SK-N-SH (cell line): ENCODE measurements around the gene PTPRC. TPM values are rescaled to one million over a fixed set of nuclear protein-coding genes. Genes with fewer than 3 reads are reported as not detected.
A peak's percentile ranks its signal among the peaks of the same experiment; 100 is the strongest.

ENCODE experiments used
- CTCF ChIA-PET: fragments of 300-600, 350-600 bp; formaldehyde crosslinking; extraction: SDS; loops from one replicate; lab custom pipeline; 2021; lab: Yijun Ruan, JAX
- POLR2A ChIA-PET: fragments of 350-600 bp; sonication (Branson Sonifier 250); formaldehyde crosslinking; extraction: SDS; loops from one replicate; lab custom pipeline; 2020; ENCODE audit warnings: antibody characterized with exemption, inconsistent platforms; lab: Yijun Ruan, JAX
- DNase-seq: peaks from one replicate; pipeline ENCODE4 v3.0.0; 2012
- H2AFZ ChIP-seq: fragments of 200-600 bp; sonication (generic); 2 replicates; pipeline ENCODE4 v1.8.1; 2016; ENCODE audit warnings: antibody characterized with exemption, mild to moderate bottlenecking, low read depth
- H3F3A ChIP-seq: fragments of 200-600 bp; sonication (generic); replicated peaks from 2 replicates; pipeline ENCODE3; 2016; ENCODE audit warnings: antibody characterized with exemption, mild to moderate bottlenecking; ENCODE audit not compliant: insufficient read depth
- H3K27ac ChIP-seq, 2 experiments: fragments of 200-500 bp in 1 of 2; fragments of 200-600 bp in 1 of 2; sonication (Bioruptor generic) in 1 of 2; sonication (generic), shearing (Covaris generic) in 1 of 2; 2 replicates each; pipeline versions ENCODE4 v1.5.1 to v1.6.1; 2014 to 2016; ENCODE audit warnings: low read depth in 2 of 2, inconsistent platforms in 1 of 2, low read length in 1 of 2, mild to moderate bottlenecking in 1 of 2, mixed read lengths in 1 of 2
- H3K27me3 ChIP-seq: fragments of 200-600 bp; sonication (generic), shearing (Covaris generic); 2 replicates; pipeline ENCODE4 v1.6.1; 2016; ENCODE audit warnings: mixed run types; ENCODE audit not compliant: insufficient read depth
- H3K36me3 ChIP-seq, 2 experiments: fragments of 200-500 bp in 1 of 2; fragments of 200-600 bp in 1 of 2; sonication (Bioruptor generic) in 1 of 2; sonication (generic) in 1 of 2; replicated peaks in 1 of 2; 2 replicates each; pipeline versions ENCODE3 to v1.5.1; 2014 to 2016; ENCODE audit warnings: low read length in 1 of 2, mild to moderate bottlenecking in 1 of 2; ENCODE audit not compliant: insufficient read depth in 2 of 2, control insufficient read depth in 1 of 2
- H3K4me1 ChIP-seq, 2 experiments: fragments of 200-500 bp in 1 of 2; fragments of 200-600 bp in 1 of 2; sonication (Bioruptor generic) in 1 of 2; sonication (generic), shearing (Covaris generic) in 1 of 2; 2 replicates each; pipeline versions ENCODE4 v1.5.1 to v1.6.1; 2014 to 2016; ENCODE audit warnings: low read depth in 1 of 2, low read length in 1 of 2, mixed run types in 1 of 2; ENCODE audit not compliant: insufficient read depth in 2 of 2, control insufficient read depth in 1 of 2
- H3K4me2 ChIP-seq: fragments of 200-600 bp; sonication (generic), shearing (Covaris generic); 2 replicates; pipeline ENCODE4 v1.6.1; 2017; ENCODE audit warnings: mixed run types
- H3K4me3 ChIP-seq, 2 experiments: fragments of 200-500 bp in 1 of 2; fragments of 200-600 bp in 1 of 2; sonication (Bioruptor generic) in 1 of 2; sonication (generic), shearing (Covaris generic) in 1 of 2; 2 replicates each; pipeline versions ENCODE4 v1.5.1 to v1.8.1; 2014 to 2016; ENCODE audit warnings: low read depth in 2 of 2, inconsistent platforms in 1 of 2, low read length in 1 of 2, mild to moderate bottlenecking in 1 of 2, mixed read lengths in 1 of 2, moderate library complexity in 1 of 2
- H3K79me2 ChIP-seq: fragments of 200-600 bp; sonication (generic); 2 replicates; pipeline ENCODE4 v1.8.1; 2017; ENCODE audit warnings: mild to moderate bottlenecking; ENCODE audit not compliant: insufficient read depth
- H3K9ac ChIP-seq: fragments of 200-600 bp; sonication (generic); 2 replicates; pipeline ENCODE4 v1.6.1; 2017; ENCODE audit warnings: mixed run types
- H3K9me2 ChIP-seq: fragments of 200-600 bp; sonication (generic); 2 replicates; pipeline ENCODE4 v1.6.1; 2017; ENCODE audit warnings: mixed run types
- H3K9me3 ChIP-seq: fragments of 200-600 bp; sonication (generic); 2 replicates; pipeline ENCODE4 v1.6.1; 2017; ENCODE audit warnings: mixed run types, mild to moderate bottlenecking, moderate library complexity
- H4K20me1 ChIP-seq: fragments of 200-600 bp; sonication (generic); 2 replicates; pipeline ENCODE4 v1.6.1; 2017; ENCODE audit warnings: mild to moderate bottlenecking, mixed run types; ENCODE audit not compliant: insufficient read depth
- CHD2 ChIP-seq: fragments of 150-350 bp; IDR thresholded peaks from 2 replicates; pipeline ENCODE4 v1.6.1; 2018; ENCODE audit warnings: low read length; ENCODE audit not compliant: partially characterized antibody
- EP300 ChIP-seq, 2 experiments: IDR thresholded peaks; 2 replicates each; pipeline versions ENCODE4 v1.4.0 to v1.6.1; 2012; ENCODE audit warnings: borderline replicate concordance in 1 of 2, low read depth in 1 of 2, low read length in 1 of 2
- EZH2phosphoT487 ChIP-seq: fragments of 200-600 bp; sonication (generic); IDR thresholded peaks from 2 replicates; pipeline ENCODE4 v1.6.1; 2017; ENCODE audit warnings: low read depth, mixed run types, mild to moderate bottlenecking, antibody characterized with exemption, moderate library complexity, borderline replicate concordance
- FOSL2 ChIP-seq: IDR thresholded peaks from 2 replicates; pipeline ENCODE4 v1.4.0; 2012; ENCODE audit warnings: low read depth, mild to moderate bottlenecking, moderate library complexity, borderline replicate concordance
- GABPA ChIP-seq: IDR thresholded peaks from 2 replicates; pipeline ENCODE4 v1.4.0; 2012; ENCODE audit warnings: low read depth, mild to moderate bottlenecking
- GATA2 ChIP-seq: sonication (generic); formaldehyde crosslinking; IDR thresholded peaks from 2 replicates; pipeline ENCODE4 v1.5.0; 2020; ENCODE audit warnings: mild to moderate bottlenecking, missing genetic modification reagents
- JUND ChIP-seq: IDR thresholded peaks from 2 replicates; pipeline ENCODE4 v1.4.0; 2012
- MEF2A ChIP-seq: IDR thresholded peaks from 2 replicates; pipeline ENCODE4 v1.4.0; 2012; ENCODE audit warnings: low read depth, borderline replicate concordance
- MXI1 ChIP-seq: IDR thresholded peaks from 2 replicates; pipeline ENCODE4 v1.6.1; 2012; ENCODE audit warnings: mild to moderate bottlenecking, low read depth, low read length, improper control_type of control experiment
- NFIC ChIP-seq: IDR thresholded peaks from 2 replicates; pipeline ENCODE4 v1.4.0; 2012; ENCODE audit warnings: borderline replicate concordance
- NRF1 ChIP-seq: IDR thresholded peaks from 2 replicates; pipeline ENCODE4 v1.6.1; 2012; ENCODE audit warnings: low read depth, mild to moderate bottlenecking, low read length
- RAD21 ChIP-seq: IDR thresholded peaks from 2 replicates; pipeline ENCODE4 v1.6.1; 2012; ENCODE audit warnings: mild to moderate bottlenecking, low read length
- RFX5 ChIP-seq: IDR thresholded peaks from 2 replicates; pipeline ENCODE4 v1.6.1; 2012; ENCODE audit warnings: mild to moderate bottlenecking, improper control_type of control experiment, low read length
- SMC3 ChIP-seq: IDR thresholded peaks from 2 replicates; pipeline ENCODE4 v1.6.1; 2012; ENCODE audit warnings: low read depth, low read length, improper control_type of control experiment
- TCF12 ChIP-seq: IDR thresholded peaks from 2 replicates; pipeline ENCODE4 v1.4.0; 2012
- TEAD4 ChIP-seq: IDR thresholded peaks from 2 replicates; pipeline ENCODE4 v1.4.0; 2012; ENCODE audit warnings: mild to moderate bottlenecking, borderline replicate concordance; ENCODE audit not compliant: insufficient read depth
- WGBS: methylation state at CpG from one replicate; pipeline ENCODE4 v1.1.6; 2017; ENCODE audit warnings: low lambda C conversion rate; 5-methylcytosine and 5-hydroxymethylcytosine counted together
- polyA plus RNA-seq, 3 experiments: library from polyadenylated mRNA; depleted of rRNA; stranded (reverse); fragments of >200 nt; gene quantifications; 2 replicates each; pipeline ENCODE4 v1.2.3, GENCODE V29; 2012
- TF ChIP-seq, protein P1 (sequence below): fragments of 150-350 bp; IDR thresholded peaks from 2 replicates; pipeline ENCODE4 v1.6.1; 2016; ENCODE audit warnings: mild to moderate bottlenecking, low read depth, low read length
- TF ChIP-seq, protein P2 (sequence below): fragments of 150-350 bp; IDR thresholded peaks from 2 replicates; pipeline ENCODE4 v1.6.1; 2017; ENCODE audit warnings: antibody characterized with exemption, low read length, low read depth, borderline replicate concordance
- TF ChIP-seq, protein P3 (sequence below): fragments of 200-600 bp; sonication (generic); IDR thresholded peaks from 2 replicates; pipeline ENCODE4 v1.6.1; 2017; ENCODE audit warnings: antibody characterized with exemption, mild to moderate bottlenecking, moderate library complexity
- TF ChIP-seq, protein P4 (sequence below): IDR thresholded peaks from 2 replicates; pipeline ENCODE4; 2012

PTPRC gene
- polyA plus RNA-seq, 1 of the 3 experiments (the other 2 are of a cell fraction): 0.03 TPM

- no peak for TF ChIP-seq EZH2phosphoT487
- TF ChIP-seq GATA2 (CRISPR knock-in tag): no peak
- TF ChIP-seq GABPA: no peak
- TF ChIP-seq CHD2: no peak
- TF ChIP-seq, protein P1, sequence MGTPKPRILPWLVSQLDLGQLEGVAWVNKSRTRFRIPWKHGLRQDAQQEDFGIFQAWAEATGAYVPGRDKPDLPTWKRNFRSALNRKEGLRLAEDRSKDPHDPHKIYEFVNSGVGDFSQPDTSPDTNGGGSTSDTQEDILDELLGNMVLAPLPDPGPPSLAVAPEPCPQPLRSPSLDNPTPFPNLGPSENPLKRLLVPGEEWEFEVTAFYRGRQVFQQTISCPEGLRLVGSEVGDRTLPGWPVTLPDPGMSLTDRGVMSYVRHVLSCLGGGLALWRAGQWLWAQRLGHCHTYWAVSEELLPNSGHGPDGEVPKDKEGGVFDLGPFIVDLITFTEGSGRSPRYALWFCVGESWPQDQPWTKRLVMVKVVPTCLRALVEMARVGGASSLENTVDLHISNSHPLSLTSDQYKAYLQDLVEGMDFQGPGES: no peak
- TF ChIP-seq EP300 (IDR thresholded peaks at IDR 0.05; ENCODE audit: borderline replicate concordance in 1 of 2, low read depth in 1 of 2, low read length in 1 of 2): peak; percentile 65 to 81
- TF ChIP-seq, protein P2, sequence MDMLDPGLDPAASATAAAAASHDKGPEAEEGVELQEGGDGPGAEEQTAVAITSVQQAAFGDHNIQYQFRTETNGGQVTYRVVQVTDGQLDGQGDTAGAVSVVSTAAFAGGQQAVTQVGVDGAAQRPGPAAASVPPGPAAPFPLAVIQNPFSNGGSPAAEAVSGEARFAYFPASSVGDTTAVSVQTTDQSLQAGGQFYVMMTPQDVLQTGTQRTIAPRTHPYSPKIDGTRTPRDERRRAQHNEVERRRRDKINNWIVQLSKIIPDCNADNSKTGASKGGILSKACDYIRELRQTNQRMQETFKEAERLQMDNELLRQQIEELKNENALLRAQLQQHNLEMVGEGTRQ: no peak
- TF ChIP-seq SMC3: no peak
- TF ChIP-seq RAD21: no peak
- 0 out of 2 replicates have a peak, but pooled peaks have one; percentile 5 for TF ChIP-seq MEF2A
- TF ChIP-seq NRF1: no peak
- TF ChIP-seq RFX5: no peak
- TF ChIP-seq, all 33 proteins: peak for 10
Measured at GRCh38 chr1:198676253-198676652, 37.4 kb downstream of the PTPRC start (continued).

GRCh38 chr1:198677027-198677426 lies 38.2 kb downstream of the PTPRC start:
- no peaks in the 10 kb centered on the region for H4K20me1 ChIP-seq
- no peak overlapping the region for H3K9ac ChIP-seq
- no peak overlapping the region for H3K4me2 ChIP-seq
- H3K79me2 ChIP-seq: no peaks in the 10 kb centered on the region
- no peaks in the 10 kb centered on the region for H3K36me3 ChIP-seq
- no peaks in the 10 kb centered on the region for H3K9me2 ChIP-seq
- TF ChIP-seq GATA2 (CRISPR knock-in tag) (no peak), RAD21 (no peak), TEAD4 (peak; percentile 66; the same call in 1 of the 2 replicates), RFX5 (no peak), NFIC (peak; percentile 7; the same call in 1 of the 2 replicates), SMC3 (no peak), EP300 (IDR thresholded peaks at IDR 0.05; ENCODE audit: borderline replicate concordance in 1 of 2, low read depth in 1 of 2, low read length in 1 of 2) (peak in 1 of 2 experiments; percentile 48; a peak in 2 of 4 replicates), TCF12 (peak; percentile 74), FOSL2 (0 out of 2 replicates have a peak, but pooled peaks have one; percentile 21), MXI1 (no peak), JUND (peak; percentile 30; the same call in 1 of the 2 replicates)
- TF ChIP-seq, protein P3, sequence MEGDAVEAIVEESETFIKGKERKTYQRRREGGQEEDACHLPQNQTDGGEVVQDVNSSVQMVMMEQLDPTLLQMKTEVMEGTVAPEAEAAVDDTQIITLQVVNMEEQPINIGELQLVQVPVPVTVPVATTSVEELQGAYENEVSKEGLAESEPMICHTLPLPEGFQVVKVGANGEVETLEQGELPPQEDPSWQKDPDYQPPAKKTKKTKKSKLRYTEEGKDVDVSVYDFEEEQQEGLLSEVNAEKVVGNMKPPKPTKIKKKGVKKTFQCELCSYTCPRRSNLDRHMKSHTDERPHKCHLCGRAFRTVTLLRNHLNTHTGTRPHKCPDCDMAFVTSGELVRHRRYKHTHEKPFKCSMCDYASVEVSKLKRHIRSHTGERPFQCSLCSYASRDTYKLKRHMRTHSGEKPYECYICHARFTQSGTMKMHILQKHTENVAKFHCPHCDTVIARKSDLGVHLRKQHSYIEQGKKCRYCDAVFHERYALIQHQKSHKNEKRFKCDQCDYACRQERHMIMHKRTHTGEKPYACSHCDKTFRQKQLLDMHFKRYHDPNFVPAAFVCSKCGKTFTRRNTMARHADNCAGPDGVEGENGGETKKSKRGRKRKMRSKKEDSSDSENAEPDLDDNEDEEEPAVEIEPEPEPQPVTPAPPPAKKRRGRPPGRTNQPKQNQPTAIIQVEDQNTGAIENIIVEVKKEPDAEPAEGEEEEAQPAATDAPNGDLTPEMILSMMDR: no peak
- TF ChIP-seq, protein P4, sequence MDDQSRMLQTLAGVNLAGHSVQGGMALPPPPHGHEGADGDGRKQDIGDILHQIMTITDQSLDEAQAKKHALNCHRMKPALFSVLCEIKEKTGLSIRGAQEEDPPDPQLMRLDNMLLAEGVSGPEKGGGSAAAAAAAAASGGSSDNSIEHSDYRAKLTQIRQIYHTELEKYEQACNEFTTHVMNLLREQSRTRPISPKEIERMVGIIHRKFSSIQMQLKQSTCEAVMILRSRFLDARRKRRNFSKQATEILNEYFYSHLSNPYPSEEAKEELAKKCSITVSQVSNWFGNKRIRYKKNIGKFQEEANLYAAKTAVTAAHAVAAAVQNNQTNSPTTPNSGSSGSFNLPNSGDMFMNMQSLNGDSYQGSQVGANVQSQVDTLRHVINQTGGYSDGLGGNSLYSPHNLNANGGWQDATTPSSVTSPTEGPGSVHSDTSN: peak; percentile 57; the same call in 1 of the 2 replicates
- H3K27ac ChIP-seq: peak overlapping the region; percentile 40 to 92
- H3K27me3 ChIP-seq: no peaks in the 10 kb centered on the region
- peaks cover 17 to 22% of the 10 kb centered on the region in 2 experiments; a peak in 3 of 4 replicates for H3K4me1 ChIP-seq
- H3K9me3 ChIP-seq: no peaks in the 10 kb centered on the region
- 33% methylated on average over 1 of the region's 1 CpG for whole genome bisulfite sequencing
- CTCF ChIA-PET: interaction anchor here (0.7 kb wide), 1 partner anchor 9 kb away, joined by 3 read pairs; no protein-coding TSS in a partner anchor
- H3F3A ChIP-seq: peaks cover 24% of the 10 kb centered on the region
- POLR2A ChIA-PET: no interaction called here
- peak overlapping the region; percentile 15; the same call in 1 of the 2 replicates for H2AFZ ChIP-seq
- H3K4me3 ChIP-seq: no peak overlapping the region
- no peak for DNase-seq
